Tibial artery (tissue), 4 donors: ENCODE data around the gene NPTN.
A peak's percentile ranks its signal among the peaks of the same experiment; 100 is the strongest.

Experiments
- DNase-seq, 2 donors: peaks; one replicate each; pipeline ENCODE4 v3.0.0-alpha.2; 2019
- H3K27ac ChIP-seq, 2 donors: fragments of 200-600 bp; sonication (generic) in 1 of 2; 1 replicate in 1 of 2; 2 replicates in 1 of 2; pipeline ENCODE4 v1.5.1; 2018 to 2019; ENCODE audit warnings: mild to moderate bottlenecking in 1 of 2
- H3K27me3 ChIP-seq, 2 donors: fragments of 200-600 bp; sonication (generic) in 1 of 2; one replicate each; pipeline versions ENCODE4 v1.5.1 to v1.6.0; 2016 to 2019
- H3K36me3 ChIP-seq, 3 donors: fragments of 200-600 bp; sonication (generic) in 2 of 3; one replicate each; pipeline ENCODE4 v1.5.1; 2016 to 2019; ENCODE audit warnings: mild to moderate bottlenecking in 2 of 3
- H3K4me1 ChIP-seq, 4 donors: fragments of 200-600 bp; sonication (generic) in 2 of 4; 1 replicate in 3 of 4; 2 replicates in 1 of 4; pipeline ENCODE4 v1.5.1; 2016 to 2019
- H3K4me3 ChIP-seq, 2 donors: fragments of 200-600 bp; sonication (generic) in 1 of 2; 1 replicate in 1 of 2; 2 replicates in 1 of 2; pipeline ENCODE4 v1.5.1; 2018 to 2019; ENCODE audit warnings: mild to moderate bottlenecking in 2 of 2
- H3K9me3 ChIP-seq, 3 donors: fragments of 200-600 bp; sonication (generic) in 1 of 3; one replicate each; pipeline ENCODE4 v1.5.1; 2016 to 2019
- CTCF ChIP-seq, 2 experiments: fragments of 200-600 bp in 1 of 2; fragments of 450-650 bp in 1 of 2; IDR thresholded peaks; one replicate each; pipeline ENCODE4 v1.5.1; 2017 to 2019; ENCODE audit warnings: antibody characterized with exemption in 2 of 2, mild to moderate bottlenecking in 1 of 2, moderate library complexity in 1 of 2
- intact Hi-C: fragments of 100-400 bp; cut with DNase I; formaldehyde crosslinking; loops from one replicate; pipeline ENCODE4 v1.15.0; 2023; ENCODE audit warnings: low total_unique reads

The NPTN gene

GRCh38 chr15:73599934-73600333 lies 33.3 kb downstream of the NPTN start:
- no peak overlapping the region for H3K4me3 ChIP-seq
- peaks cover 0 to 100% (median 83%) of the 10 kb centered on the region in 4 donors for H3K4me1 ChIP-seq
- no peaks in the 10 kb centered on the region for H3K27me3 ChIP-seq
- no peaks in the 10 kb centered on the region for H3K36me3 ChIP-seq
- intact Hi-C loops, result no loop called here
- no peak for DNase-seq
- peak overlapping the region in 1 of 2 donors; percentile 3 for H3K27ac ChIP-seq
- H3K9me3 ChIP-seq, result no peaks in the 10 kb centered on the region
- no peak for TF ChIP-seq CTCF (IDR thresholded peaks at IDR 0.05)

GRCh38 chr15:73598530-73599160 lies 34.5 kb downstream of the NPTN start:
- Histone ChIP-seq H3K4me1 (peaks cover 0 to 100% (median 87%) of the 10 kb centered on the region in 4 donors), H3K36me3 (no peaks in the 10 kb centered on the region), H3K27ac (peak overlapping the region; percentile 46 to 49), H3K27me3 (no peaks in the 10 kb centered on the region), H3K4me3 (no peak overlapping the region), H3K9me3 (no peaks in the 10 kb centered on the region)
- intact Hi-C loops, result no loop called here
- TF ChIP-seq CTCF (IDR thresholded peaks at IDR 0.05), result no peak
- no peak for DNase-seq

- Histone ChIP-seq H3K4me3 (no peak overlapping the region), H3K4me1 (peaks cover 0 to 99% (median 82%) of the 10 kb centered on the region in 4 donors), H3K36me3 (no peaks in the 10 kb centered on the region), H3K27me3 (no peaks in the 10 kb centered on the region), H3K27ac (peak overlapping the region; percentile 46 to 49), H3K9me3 (no peaks in the 10 kb centered on the region)
- intact Hi-C loops, result no loop called here
- TF ChIP-seq CTCF (IDR thresholded peaks at IDR 0.05), result no peak
- DNase-seq, result no peak
Measured at GRCh38 chr15:73597036-73597638, 36.1 kb downstream of the NPTN start.

GRCh38 chr15:73596174-73596573 lies 37.0 kb downstream of the NPTN start:
- intact Hi-C loops, result no loop called here
- no peak for DNase-seq
- H3K9me3 ChIP-seq, result no peaks in the 10 kb centered on the region
- no peak for TF ChIP-seq CTCF (IDR thresholded peaks at IDR 0.05)
- H3K36me3 ChIP-seq, result peaks cover 0 to 8% (median 0%) of the 10 kb centered on the region in 3 donors
- peak overlapping the region; percentile 46 to 49 for H3K27ac ChIP-seq
- no peak overlapping the region for H3K4me3 ChIP-seq
- peaks cover 0 to 90% (median 72%) of the 10 kb centered on the region in 4 donors for H3K4me1 ChIP-seq
- no peaks in the 10 kb centered on the region for H3K27me3 ChIP-seq

- no peak for DNase-seq
- TF ChIP-seq CTCF (IDR thresholded peaks at IDR 0.05), result no peak
- intact Hi-C loops, result no loop called here
- Histone ChIP-seq H3K27me3 (no peaks in the 10 kb centered on the region), H3K9me3 (no peaks in the 10 kb centered on the region), H3K4me3 (no peak overlapping the region), H3K27ac (no peak overlapping the region), H3K36me3 (peaks cover 4 to 25% (median 19%) of the 10 kb centered on the region in 3 donors), H3K4me1 (peaks cover 0 to 69% (median 57%) of the 10 kb centered on the region in 4 donors)
Measured at GRCh38 chr15:73594109-73594508, 39.1 kb downstream of the NPTN start.
